GM12878 (cell line): Measurements from ENCODE around the gene SBF2. TPM values are rescaled to one million over a fixed set of nuclear protein-coding genes. Genes with fewer than 3 reads are reported as not detected.

ENCODE experiments used
- ATAC-seq: fragments of 200-7000 bp; cut with Tn5 transposase; 3 replicates; pipeline ENCODE4 v1.9.1; 2020; ENCODE audit warnings: mild to moderate bottlenecking, moderate library complexity
- BruUV-seq: library from RNA; stranded (reverse); fragments of 400-500 nt; replicated peaks from 2 replicates; lab custom pipeline; 2021; lab: Mats Ljungman, UMichigan
- CTCF ChIA-PET: fragments of 300-600 bp; sonication (Branson Sonifier 250); formaldehyde crosslinking; extraction: SDS; loops from one replicate; lab custom pipeline; 2021; ENCODE audit warnings: inconsistent platforms; lab: Yijun Ruan, JAX
- POLR2A ChIA-PET: fragments of 350-600 bp; formaldehyde crosslinking; extraction: SDS; loops from one replicate; lab custom pipeline; 2021; ENCODE audit warnings: inconsistent platforms; lab: Charles Lee
- RAD21 ChIA-PET: fragments of 300-600 bp; sonication (Branson Sonifier 250); formaldehyde crosslinking; loops from one replicate; lab custom pipeline; 2023; ENCODE audit warnings: antibody characterized with exemption; ENCODE audit not compliant: unreplicated experiment; lab: Charles Lee
- SMC1A ChIA-PET: fragments of 300-600 bp; sonication (Branson Sonifier 250); formaldehyde crosslinking; loops from one replicate; lab custom pipeline; 2023; ENCODE audit not compliant: unreplicated experiment, uncharacterized antibody; lab: Charles Lee
- DNase-seq: peaks from one replicate; pipeline ENCODE4 v3.0.0-alpha.2; 2011; ENCODE audit warnings: low read depth, low spot score
- FAIRE-seq: peaks from 3 replicates; lab custom pipeline; 2011; peaks lifted over from hg19 to GRCh38; lab: Jason Lieb, UNC
- H2AFZ ChIP-seq: 2 replicates; pipeline ENCODE4 v1.6.0; 2011; ENCODE audit warnings: low read depth, low read length, control low read depth; ENCODE audit not compliant: control insufficient read depth
- H3K27ac ChIP-seq: 2 replicates; pipeline ENCODE4 v1.5.1; 2011; ENCODE audit warnings: control low read depth; ENCODE audit not compliant: control insufficient read depth, insufficient read depth
- H3K27me3 ChIP-seq, 2 experiments: replicated peaks in 1 of 2; 2 replicates each; pipeline versions ENCODE4 v1.6.0 to v1.6.1; 2011; ENCODE audit warnings: low read length in 1 of 2; ENCODE audit not compliant: control insufficient read depth in 2 of 2, insufficient read depth in 2 of 2
- H3K36me3 ChIP-seq, 2 experiments: 2 replicates each; pipeline ENCODE4 v1.5.1; 2011; ENCODE audit warnings: low read length in 1 of 2; ENCODE audit not compliant: control insufficient read depth in 2 of 2, insufficient read depth in 2 of 2
- H3K4me1 ChIP-seq: 2 replicates; pipeline ENCODE4 v1.6.1; 2011; ENCODE audit warnings: mild to moderate bottlenecking, low read length, moderate library complexity, mixed read lengths; ENCODE audit not compliant: control insufficient read depth, insufficient read depth
- H3K4me2 ChIP-seq: 2 replicates; pipeline ENCODE4 v1.6.0; 2011; ENCODE audit warnings: control low read depth; ENCODE audit not compliant: control insufficient read depth, insufficient read depth
- H3K4me3 ChIP-seq: fragments of 200-600 bp; sonication (generic); 2 replicates; pipeline ENCODE4 v1.5.1; 2016
- H3K79me2 ChIP-seq: 2 replicates; pipeline ENCODE4 v1.6.0; 2011; ENCODE audit warnings: low read length; ENCODE audit not compliant: control insufficient read depth, insufficient read depth
- H3K9ac ChIP-seq: 2 replicates; pipeline ENCODE4 v1.8.0; 2011; ENCODE audit warnings: low read length, control low read depth, mixed read lengths; ENCODE audit not compliant: control insufficient read depth, insufficient read depth
- H3K9me3 ChIP-seq: replicated peaks from 3 replicates; pipeline ENCODE4 v1.5.1; 2011; ENCODE audit warnings: mild to moderate bottlenecking, low read length; ENCODE audit not compliant: control insufficient read depth, insufficient read depth
- H4K20me1 ChIP-seq: 2 replicates; pipeline ENCODE4 v1.6.0; 2011; ENCODE audit not compliant: control insufficient read depth, insufficient read depth
- BACH1 ChIP-seq: fragments of 450-650 bp; IDR thresholded peaks from 2 replicates; pipeline ENCODE4 v1.6.1; 2017; ENCODE audit warnings: mild to moderate bottlenecking, borderline replicate concordance
- BCL11A ChIP-seq: IDR thresholded peaks from 2 replicates; pipeline ENCODE4 v1.6.1; 2011; ENCODE audit warnings: low read depth, low read length
- CEBPB ChIP-seq, 2 experiments: fragments of 150-350 bp in 1 of 2; IDR thresholded peaks; 2 replicates each; pipeline ENCODE4 v1.6.1; 2012 to 2014; ENCODE audit warnings: low read depth in 2 of 2, low read length in 2 of 2, borderline replicate concordance in 1 of 2, inconsistent platforms in 1 of 2
- EED ChIP-seq: sonication (generic); IDR thresholded peaks from 2 replicates; pipeline ENCODE4 v1.6.1; 2016; ENCODE audit warnings: antibody characterized with exemption, low read depth
- SUZ12 ChIP-seq: fragments of 200-600 bp; sonication (generic); IDR thresholded peaks from one replicate; pipeline ENCODE4 v1.6.1; 2018; ENCODE audit warnings: antibody characterized with exemption, mild to moderate bottlenecking; ENCODE audit not compliant: unreplicated experiment
- TAF1 ChIP-seq: IDR thresholded peaks from 2 replicates; pipeline ENCODE4 v1.6.1; 2011; ENCODE audit warnings: mild to moderate bottlenecking, low read depth, low read length, borderline replicate concordance
- TCF7 ChIP-seq: IDR thresholded peaks from 2 replicates; pipeline ENCODE4 v1.6.1; 2014; ENCODE audit warnings: antibody characterized with exemption, borderline replicate concordance
- WGBS: methylation state at CpG from one replicate; pipeline ENCODE4 v1.1.6; 2016; ENCODE audit warnings: low lambda C conversion rate; ENCODE audit not compliant: insufficient replicate concordance, insufficient coverage; ENCODE audit errors: missing lambda C conversion rate; 5-methylcytosine and 5-hydroxymethylcytosine counted together
- in situ Hi-C: fragments of 300-500 bp; cut with MboI; formaldehyde crosslinking; loops from 9 replicates; pipeline ENCODE4 v1.14.3; 2018; ENCODE audit warnings: mixed read lengths
- intact Hi-C: fragments of 100-400 bp; cut with micrococcal nuclease; formaldehyde crosslinking; loops from one replicate; pipeline ENCODE4 v1.14.2; 2022; ENCODE audit not compliant: unreplicated experiment
- polyA plus RNA-seq, 11 experiments: library from polyadenylated mRNA; depleted of rRNA in 4 of 11; unstranded in 6 of 11; stranded (reverse) in 5 of 11; fragments of >200 nt; fragmentation: Nextera tagmentation in 4 of 11; fragmentation: Illumina TruSeq in 1 of 11; extraction: Ambion mirVana in 4 of 11; extraction: Trizol in 1 of 11; gene quantifications; 1 replicate in 1 of 11; 2 replicates in 10 of 11; pipeline versions ENCODE4 v1.2.1 to v1.2.3, GENCODE V29; 2011 to 2016; ENCODE audit warnings: inconsistent platforms in 2 of 11, missing spikeins in 2 of 11, low read depth in 1 of 11
- total RNA-seq, 4 experiments: library from RNA; depleted of rRNA in 3 of 4; stranded (reverse); fragments of >200 nt in 3 of 4; fragmentation: Illumina TruSeq in 1 of 4; extraction: Trizol in 1 of 4; gene quantifications; 2 replicates each; pipeline versions ENCODE4 v1.2.1 to v1.2.3, GENCODE V29; 2013 to 2021

SBF2 gene
- total and polyA plus RNA-seq, 10 of the 15 experiments (the other 5 are each of a cell fraction or from before 2014, with no cell fraction given) = 0.24 to 2.3 (median 1.1) TPM

- ChIA-PET RAD21 (interaction anchor here (1.0 kb wide), 2 partner anchors 12 to 99 kb away, joined by 5 read pairs; no protein-coding TSS in a partner anchor), SMC1A (interaction anchor here (0.7 to 5.1 kb wide), 4 partner anchors 10 to 238 kb away, joined by 3 to 41 read pairs (median 4); no protein-coding TSS in a partner anchor), CTCF (interaction anchor here (1.1 to 4.5 kb wide), 7 partner anchors 8 to 464 kb away, joined by 3 to 48 read pairs (median 6); no protein-coding TSS in a partner anchor), POLR2A (no interaction called here)
- in situ Hi-C loops = loop anchor here (10.0 kb wide), 1 partner anchor 691 kb away; no protein-coding TSS in a partner anchor
- Histone ChIP-seq H3K36me3 (no peaks in the 10 kb centered on the region), H3K27me3 (peaks cover 35 to 47% of the 10 kb centered on the region in 2 experiments), H3K9me3 (no peaks in the 10 kb centered on the region; the same call in 2 of the 3 replicates), H3K4me2 (peak overlapping the region; percentile 73), H3K4me3 (peak overlapping the region; percentile 47; the same call in 1 of the 2 replicates), H3K9ac (no peak overlapping the region), H2AFZ (no peak overlapping the region), H3K79me2 (no peaks in the 10 kb centered on the region), H3K27ac (no peak overlapping the region), H3K4me1 (peaks cover 47% of the 10 kb centered on the region), H4K20me1 (no peaks in the 10 kb centered on the region)
- ATAC-seq (no peak), DNase-seq (no peak), FAIRE-seq (no peak)
- intact Hi-C loops = loop anchor here (10.0 kb wide), 1 partner anchor 691 kb away; no protein-coding TSS in a partner anchor
- 8% methylated on average over 60 of the region's 65 CpGs for WGBS
- BruUV-seq = no TSS peak
- TF ChIP-seq CEBPB (IDR thresholded peaks at IDR 0.05; ENCODE audit: borderline replicate concordance in 1 of 2, low read depth in 2 of 2, low read length in 2 of 2) = no peak
- no peak for TF ChIP-seq TCF7
- peak; percentile 63 for TF ChIP-seq SUZ12
- no peak for TF ChIP-seq BCL11A
- TF ChIP-seq EED = no peak
- no peak for TF ChIP-seq BACH1
- no peak for TF ChIP-seq TAF1
These were observed 12.2 kb upstream of the SBF2 start for GRCh38 chr11:10305964-10306918.
